SU-DHL-6 (cell line): ENCODE results near the gene PSME3IP1.

ENCODE experiments used
- EZH2phosphoT487 ChIP-seq: fragments of 200-600 bp; sonication (generic), shearing (Covaris generic); conservative IDR thresholded peaks from 2 replicates; pipeline ENCODE4 v1.6.1; 2018; ENCODE audit warnings: mild to moderate bottlenecking, antibody characterized with exemption, low read length, moderate library complexity, mixed read lengths
- TF ChIP-seq, protein P1 (sequence below): fragments of 200-600 bp; sonication (generic); IDR thresholded peaks from one replicate; pipeline ENCODE4 v1.5.1; 2017; ENCODE audit warnings: antibody characterized with exemption, mild to moderate bottlenecking, low read length, moderate library complexity; ENCODE audit not compliant: insufficient read depth, poor library complexity, severe bottlenecking

DNA sequence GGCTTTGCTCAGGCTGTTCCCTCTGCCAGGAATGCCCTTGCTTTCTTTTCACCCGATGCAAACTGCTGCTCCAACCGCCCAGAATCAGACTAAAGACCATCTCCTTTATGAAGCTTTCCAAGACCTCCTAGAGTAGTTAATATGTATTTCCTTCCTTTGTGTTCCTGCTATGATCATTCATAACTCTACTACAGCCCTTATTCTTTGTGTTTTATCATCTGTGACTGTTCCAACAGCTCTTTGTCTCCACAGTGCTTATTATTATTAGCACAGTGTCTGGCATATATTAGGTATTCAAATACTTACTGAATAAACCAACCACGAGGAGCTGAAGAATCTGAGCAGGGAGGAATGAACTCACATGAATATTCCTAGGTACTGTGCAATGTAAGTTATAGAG is 7.6 kb downstream of the PSME3IP1 start:
- TF ChIP-seq, protein P1, sequence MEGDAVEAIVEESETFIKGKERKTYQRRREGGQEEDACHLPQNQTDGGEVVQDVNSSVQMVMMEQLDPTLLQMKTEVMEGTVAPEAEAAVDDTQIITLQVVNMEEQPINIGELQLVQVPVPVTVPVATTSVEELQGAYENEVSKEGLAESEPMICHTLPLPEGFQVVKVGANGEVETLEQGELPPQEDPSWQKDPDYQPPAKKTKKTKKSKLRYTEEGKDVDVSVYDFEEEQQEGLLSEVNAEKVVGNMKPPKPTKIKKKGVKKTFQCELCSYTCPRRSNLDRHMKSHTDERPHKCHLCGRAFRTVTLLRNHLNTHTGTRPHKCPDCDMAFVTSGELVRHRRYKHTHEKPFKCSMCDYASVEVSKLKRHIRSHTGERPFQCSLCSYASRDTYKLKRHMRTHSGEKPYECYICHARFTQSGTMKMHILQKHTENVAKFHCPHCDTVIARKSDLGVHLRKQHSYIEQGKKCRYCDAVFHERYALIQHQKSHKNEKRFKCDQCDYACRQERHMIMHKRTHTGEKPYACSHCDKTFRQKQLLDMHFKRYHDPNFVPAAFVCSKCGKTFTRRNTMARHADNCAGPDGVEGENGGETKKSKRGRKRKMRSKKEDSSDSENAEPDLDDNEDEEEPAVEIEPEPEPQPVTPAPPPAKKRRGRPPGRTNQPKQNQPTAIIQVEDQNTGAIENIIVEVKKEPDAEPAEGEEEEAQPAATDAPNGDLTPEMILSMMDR: no peak
- no peak for TF ChIP-seq EZH2phosphoT487
